ENCODE measurements around the gene TSR2. TPM values are rescaled to one million over a fixed set of nuclear protein-coding genes. Genes with fewer than 3 reads are reported as not detected.
A peak's percentile ranks its signal among the peaks of the same experiment; 100 is the strongest.

TSR2 gene
- total RNA-seq, 1 experiment from 2014 or later, result 27.9 TPM

DNA sequence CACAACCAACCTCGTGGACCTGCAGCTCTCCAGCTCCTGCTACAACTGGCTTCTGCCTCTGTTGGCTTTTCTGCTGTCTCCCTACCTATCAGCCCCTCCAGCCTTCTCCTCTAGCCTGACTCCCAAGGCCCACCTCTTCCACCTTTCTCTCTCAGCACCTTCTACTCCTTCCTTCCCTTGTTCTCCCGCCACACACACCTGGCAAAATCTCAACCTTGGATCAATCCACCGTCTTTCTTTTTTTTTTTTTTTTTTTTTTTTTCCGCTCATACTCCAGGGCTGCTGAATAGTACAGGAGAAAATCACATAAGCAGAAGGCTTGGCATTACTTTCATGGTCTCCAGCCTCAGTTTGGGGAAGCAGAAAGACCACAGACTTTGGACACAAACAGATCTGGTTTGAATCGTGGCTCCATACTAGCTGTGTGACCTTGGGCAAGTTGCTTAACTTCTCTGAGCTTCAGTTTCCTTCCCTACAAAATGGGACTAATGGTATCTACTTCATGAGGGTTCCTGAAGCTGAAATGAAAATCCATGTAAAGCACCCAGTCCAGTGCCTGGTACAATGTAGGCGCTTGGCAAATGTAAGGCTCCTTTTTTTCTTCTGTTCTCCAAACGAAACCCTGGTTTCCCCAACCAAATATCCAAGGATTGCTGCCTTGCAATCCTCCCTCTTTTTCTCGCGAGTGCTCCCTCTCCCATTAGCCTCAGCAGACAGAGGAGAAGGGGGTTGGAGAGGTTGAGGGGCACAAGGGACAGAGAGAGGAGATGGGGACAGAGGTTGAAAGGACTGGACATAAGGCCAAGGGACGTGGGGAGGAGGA, 54.2 kb downstream of the TSR2 start:
- Histone ChIP-seq H2AFZ (ENCODE audit: low read depth, low read length, poor library complexity, severe bottlenecking) (no peak overlapping the region), H3K9me3 (ENCODE audit: control insufficient read depth in 1 of 2, insufficient read depth in 1 of 2, low read depth in 1 of 2, low read length in 2 of 2) (no peaks in the 10 kb centered on the region), H3K9me2 (ENCODE audit: insufficient read depth) (no peaks in the 10 kb centered on the region), H3K4me2 (ENCODE audit: low read length) (peak overlapping the region; percentile 40), H3K9ac (ENCODE audit: low read length) (no peak overlapping the region), H3K36me3 (ENCODE audit: control insufficient read depth in 1 of 2, insufficient read depth in 2 of 2, low read length in 2 of 2) (no peaks in the 10 kb centered on the region), H3K4me3 (replicated peaks in 1 of 2; ENCODE audit: low read depth in 1 of 2, low read length in 2 of 2) (no peak overlapping the region), H3K4me1 (ENCODE audit: control insufficient read depth in 1 of 2, insufficient read depth in 2 of 2, low read length in 2 of 2) (peaks cover 2 to 17% of the 10 kb centered on the region in 2 experiments; a peak in 2 of 4 replicates), H3K27me3 (ENCODE audit: insufficient read depth, low read length) (no peaks in the 10 kb centered on the region), H3K27ac (ENCODE audit: low read depth, low read length) (no peak overlapping the region), H3K79me2 (ENCODE audit: insufficient read depth, low read length) (no peaks in the 10 kb centered on the region), H4K20me1 (ENCODE audit: insufficient read depth) (no peaks in the 10 kb centered on the region)
- DNase-seq (ENCODE audit: low read depth, low spot score) (no peak), ATAC-seq (no peak)
- TF ChIP-seq, protein P1, sequence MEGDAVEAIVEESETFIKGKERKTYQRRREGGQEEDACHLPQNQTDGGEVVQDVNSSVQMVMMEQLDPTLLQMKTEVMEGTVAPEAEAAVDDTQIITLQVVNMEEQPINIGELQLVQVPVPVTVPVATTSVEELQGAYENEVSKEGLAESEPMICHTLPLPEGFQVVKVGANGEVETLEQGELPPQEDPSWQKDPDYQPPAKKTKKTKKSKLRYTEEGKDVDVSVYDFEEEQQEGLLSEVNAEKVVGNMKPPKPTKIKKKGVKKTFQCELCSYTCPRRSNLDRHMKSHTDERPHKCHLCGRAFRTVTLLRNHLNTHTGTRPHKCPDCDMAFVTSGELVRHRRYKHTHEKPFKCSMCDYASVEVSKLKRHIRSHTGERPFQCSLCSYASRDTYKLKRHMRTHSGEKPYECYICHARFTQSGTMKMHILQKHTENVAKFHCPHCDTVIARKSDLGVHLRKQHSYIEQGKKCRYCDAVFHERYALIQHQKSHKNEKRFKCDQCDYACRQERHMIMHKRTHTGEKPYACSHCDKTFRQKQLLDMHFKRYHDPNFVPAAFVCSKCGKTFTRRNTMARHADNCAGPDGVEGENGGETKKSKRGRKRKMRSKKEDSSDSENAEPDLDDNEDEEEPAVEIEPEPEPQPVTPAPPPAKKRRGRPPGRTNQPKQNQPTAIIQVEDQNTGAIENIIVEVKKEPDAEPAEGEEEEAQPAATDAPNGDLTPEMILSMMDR (IDR thresholded peaks at IDR 0.05 in 2 of 3, conservative IDR thresholded peaks at IDR 0.05 in 1 of 3; ENCODE audit: borderline replicate concordance in 1 of 3, insufficient read depth in 1 of 3, low read depth in 2 of 3, low read length in 2 of 3), result no peak
- TF ChIP-seq FOSL1 (IDR thresholded peaks at IDR 0.05; ENCODE audit: low read depth), result no peak
- no peak for TF ChIP-seq TCF7L2 (IDR thresholded peaks at IDR 0.05; ENCODE audit: borderline replicate concordance, extremely low read depth, insufficient read depth, insufficient read length)
- TF ChIP-seq EZH2 (IDR thresholded peaks at IDR 0.05), result no peak
- TF ChIP-seq, protein P2, sequence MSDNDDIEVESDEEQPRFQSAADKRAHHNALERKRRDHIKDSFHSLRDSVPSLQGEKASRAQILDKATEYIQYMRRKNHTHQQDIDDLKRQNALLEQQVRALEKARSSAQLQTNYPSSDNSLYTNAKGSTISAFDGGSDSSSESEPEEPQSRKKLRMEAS (IDR thresholded peaks at IDR 0.05), result no peak
- no peak for TF ChIP-seq SP1 (IDR thresholded peaks at IDR 0.05; ENCODE audit: low read depth)
- no peak for TF ChIP-seq RAD21 (IDR thresholded peaks at IDR 0.05; ENCODE audit: low read depth)
- TF ChIP-seq YY1 (IDR thresholded peaks at IDR 0.05; ENCODE audit: extremely low read depth, insufficient replicate concordance, low read depth, low read length), result no peak
- TF ChIP-seq SIN3A (IDR thresholded peaks at IDR 0.05; ENCODE audit: low read depth), result no peak
- no peak for TF ChIP-seq CBX3 (IDR thresholded peaks at IDR 0.05; ENCODE audit: low read depth)
- no peak for TF ChIP-seq JUND (IDR thresholded peaks at IDR 0.05)
- TF ChIP-seq, protein P3, sequence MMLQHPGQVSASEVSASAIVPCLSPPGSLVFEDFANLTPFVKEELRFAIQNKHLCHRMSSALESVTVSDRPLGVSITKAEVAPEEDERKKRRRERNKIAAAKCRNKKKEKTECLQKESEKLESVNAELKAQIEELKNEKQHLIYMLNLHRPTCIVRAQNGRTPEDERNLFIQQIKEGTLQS (IDR thresholded peaks at IDR 0.05), result no peak
- TF ChIP-seq ELF1 (IDR thresholded peaks at IDR 0.05; ENCODE audit: borderline replicate concordance, low read depth), result no peak
- TF ChIP-seq EZH2phosphoT487 (IDR thresholded peaks at IDR 0.05; ENCODE audit: borderline replicate concordance), result no peak
- TF ChIP-seq POLR2A (IDR thresholded peaks at IDR 0.05; ENCODE audit: borderline replicate concordance, extremely low read depth, insufficient read depth, insufficient read length), result no peak
- TF ChIP-seq, protein P4, sequence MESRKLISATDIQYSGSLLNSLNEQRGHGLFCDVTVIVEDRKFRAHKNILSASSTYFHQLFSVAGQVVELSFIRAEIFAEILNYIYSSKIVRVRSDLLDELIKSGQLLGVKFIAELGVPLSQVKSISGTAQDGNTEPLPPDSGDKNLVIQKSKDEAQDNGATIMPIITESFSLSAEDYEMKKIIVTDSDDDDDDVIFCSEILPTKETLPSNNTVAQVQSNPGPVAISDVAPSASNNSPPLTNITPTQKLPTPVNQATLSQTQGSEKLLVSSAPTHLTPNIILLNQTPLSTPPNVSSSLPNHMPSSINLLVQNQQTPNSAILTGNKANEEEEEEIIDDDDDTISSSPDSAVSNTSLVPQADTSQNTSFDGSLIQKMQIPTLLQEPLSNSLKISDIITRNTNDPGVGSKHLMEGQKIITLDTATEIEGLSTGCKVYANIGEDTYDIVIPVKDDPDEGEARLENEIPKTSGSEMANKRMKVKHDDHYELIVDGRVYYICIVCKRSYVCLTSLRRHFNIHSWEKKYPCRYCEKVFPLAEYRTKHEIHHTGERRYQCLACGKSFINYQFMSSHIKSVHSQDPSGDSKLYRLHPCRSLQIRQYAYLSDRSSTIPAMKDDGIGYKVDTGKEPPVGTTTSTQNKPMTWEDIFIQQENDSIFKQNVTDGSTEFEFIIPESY (IDR thresholded peaks at IDR 0.05; ENCODE audit: extremely low read depth, insufficient replicate concordance, low read length), result no peak
- no peak for TF ChIP-seq ZNF274 (IDR thresholded peaks at IDR 0.05; ENCODE audit: low read depth, low read length)
- no peak for TF ChIP-seq SRF (IDR thresholded peaks at IDR 0.05; ENCODE audit: low read depth)
- intact Hi-C loops (cut with micrococcal nuclease), result no loop called here
- POLR2A ChIA-PET, result no interaction called here
- CTCF ChIA-PET, result no interaction called here
- BruUV-seq (replicated peaks), result TSS peak; percentile 69
- RAD21 ChIA-PET (ENCODE audit: low non-redundant PET in 1 of 2, low total read pairs in 2 of 2, uncharacterized antibody in 2 of 2, unreplicated experiment in 2 of 2), result no interaction called here

All from HCT116 (cell line).